HFFc6 (cell line): ENCODE measurements around the gene FBXO7. TPM values are rescaled to one million over a fixed set of nuclear protein-coding genes. Genes with fewer than 3 reads are reported as not detected.

Source experiments
- DNase-seq: peaks from one replicate; pipeline ENCODE4 v3.0.0-alpha.2; 2018
- H3K27ac Mint-ChIP-seq: 2 replicates; pipeline ENCODE4 v1.8.0; 2020; ENCODE audit warnings: mild to moderate bottlenecking, mixed read lengths
- H3K27me3 Mint-ChIP-seq: 2 replicates; pipeline ENCODE4 v1.8.0; 2021; ENCODE audit warnings: mild to moderate bottlenecking, moderate library complexity, mixed read lengths; ENCODE audit not compliant: insufficient read depth
- H3K36me3 Mint-ChIP-seq: 2 replicates; pipeline ENCODE4 v1.8.0; 2021; ENCODE audit warnings: low read depth, mixed read lengths
- H3K4me1 Mint-ChIP-seq: 2 replicates; pipeline ENCODE4 v1.8.0; 2020; ENCODE audit warnings: low read depth, mixed read lengths
- H3K4me3 Mint-ChIP-seq: 2 replicates; pipeline ENCODE4 v1.8.0; 2020; ENCODE audit warnings: mild to moderate bottlenecking, moderate library complexity, mixed read lengths
- H3K9me3 Mint-ChIP-seq: 2 replicates; pipeline ENCODE4 v1.8.0; 2020; ENCODE audit warnings: mild to moderate bottlenecking, mixed read lengths
- CTCF ChIP-seq: fragments of 200-600 bp; sonication (generic); IDR thresholded peaks from 2 replicates; pipeline ENCODE4 v1.5.0; 2021; ENCODE audit warnings: antibody characterized with exemption, mild to moderate bottlenecking
- total RNA-seq, 6 experiments: library from RNA; stranded (reverse); fragmentation: NEBNext Ultra II Directional; extraction: Animal tissue kit (Norgen Biotek cat#: 25700); gene quantifications; 2 replicates in 1 of 6; 3 replicates in 5 of 6; pipeline ENCODE4 v1.2.3, GENCODE V29; 2021

Gene FBXO7
- total RNA-seq, 6 experiments from 2014 or later: 61.6 to 81.7 (median 70.8) TPM

DNA sequence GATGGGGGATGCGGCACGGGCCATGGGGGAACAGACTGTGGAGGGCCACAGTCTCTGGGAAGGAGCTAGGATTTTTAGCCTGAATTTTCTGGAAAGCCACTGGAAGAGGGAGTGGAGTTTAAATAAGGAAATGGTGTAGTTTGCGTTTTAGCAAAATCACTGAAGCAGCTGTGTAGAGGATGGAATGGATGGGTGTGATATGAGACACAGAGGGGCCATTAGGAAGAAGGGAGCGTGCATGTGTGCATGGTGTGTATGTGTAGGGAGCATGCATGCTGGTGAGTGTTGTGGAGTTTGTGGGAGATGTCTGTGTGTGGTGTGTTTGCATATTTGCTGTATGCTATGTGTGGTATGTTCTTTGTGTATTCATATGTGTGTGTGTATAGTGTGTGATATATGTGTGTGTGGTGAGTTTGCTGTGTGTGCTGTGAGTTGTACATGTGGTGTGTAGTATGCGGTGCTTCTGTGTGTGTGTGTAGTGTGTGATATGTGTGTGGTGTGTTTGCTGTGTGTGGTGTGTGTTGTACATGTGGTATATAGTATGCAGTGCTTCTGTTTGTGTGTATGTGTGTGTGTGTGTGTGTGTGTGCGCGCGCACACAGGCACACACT lies 67.6 kb downstream of the FBXO7 start:
- no peaks in the 10 kb centered on the region for H3K9me3 Mint-ChIP-seq

GRCh38 chr22:32542677-32543357 lies 68.2 kb downstream of the FBXO7 start:
- H3K36me3 Mint-ChIP-seq: no peaks in the 10 kb centered on the region
- no peaks in the 10 kb centered on the region for H3K9me3 Mint-ChIP-seq
- peaks cover 40% of the 10 kb centered on the region for H3K4me1 Mint-ChIP-seq
- no peak for TF ChIP-seq CTCF
- H3K27ac Mint-ChIP-seq: no peak overlapping the region
- no peak for DNase-seq
- peaks cover 2% of the 10 kb centered on the region; the same call in 1 of the 2 replicates for H3K27me3 Mint-ChIP-seq
- H3K4me3 Mint-ChIP-seq: no peak overlapping the region

More for the DNA sequence above, 67.6 kb downstream of the FBXO7 start:
- TF ChIP-seq CTCF: no peak
- no peak for DNase-seq
- H3K36me3 Mint-ChIP-seq: no peaks in the 10 kb centered on the region
- no peak overlapping the region for H3K4me3 Mint-ChIP-seq
- no peak overlapping the region for H3K27ac Mint-ChIP-seq
- peaks cover 36% of the 10 kb centered on the region for H3K4me1 Mint-ChIP-seq
- H3K27me3 Mint-ChIP-seq: peaks cover 2% of the 10 kb centered on the region; the same call in 1 of the 2 replicates

DNA sequence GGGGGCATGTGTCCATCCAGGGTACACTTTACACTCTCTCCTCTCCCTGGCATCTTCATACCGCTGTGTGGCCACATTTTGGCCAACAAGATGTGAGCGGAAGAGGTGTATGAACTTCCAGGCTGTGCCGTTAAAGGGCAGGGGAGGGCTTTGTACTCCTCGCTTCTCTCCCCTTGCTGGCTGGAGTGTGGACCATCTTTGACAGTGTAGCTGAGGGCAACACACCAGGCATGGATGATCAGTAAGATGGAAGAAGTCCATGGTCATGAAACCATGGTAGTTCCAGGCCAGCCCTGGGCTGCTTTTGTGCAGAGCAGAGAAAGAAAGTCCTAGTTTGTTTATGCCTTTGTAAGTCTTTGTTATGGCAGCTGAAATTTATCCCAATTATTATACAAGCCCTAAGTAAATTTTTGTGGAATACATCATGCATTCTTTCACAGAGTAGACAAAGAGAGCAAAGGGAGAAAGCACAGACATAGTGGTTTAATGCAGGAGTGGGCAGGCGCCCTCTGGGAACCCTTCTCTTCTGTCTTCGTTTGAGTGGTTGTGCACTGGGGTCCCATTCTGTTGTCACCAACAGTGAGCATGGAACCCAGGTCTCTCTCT lies 70.4 kb downstream of the FBXO7 start:
- Mint-ChIP-seq H3K27ac (peak overlapping the region; percentile 78), H3K4me3 (0 out of 2 replicates have a peak overlapping the region, but pooled peaks have one; percentile 15), H3K36me3 (no peaks in the 10 kb centered on the region), H3K4me1 (peaks cover 33% of the 10 kb centered on the region), H3K9me3 (no peaks in the 10 kb centered on the region), H3K27me3 (peaks cover 3% of the 10 kb centered on the region)
- peak; percentile 62 for DNase-seq
- no peak for TF ChIP-seq CTCF

GRCh38 chr22:32545801-32546200 lies 71.2 kb downstream of the FBXO7 start:
- no peaks in the 10 kb centered on the region for H3K9me3 Mint-ChIP-seq
- no peak for TF ChIP-seq CTCF
- H3K27me3 Mint-ChIP-seq: peaks cover 3% of the 10 kb centered on the region
- DNase-seq: peak; percentile 60
- peak overlapping the region; percentile 78; the same call in 1 of the 2 replicates for H3K27ac Mint-ChIP-seq
- H3K4me3 Mint-ChIP-seq: no peak overlapping the region
- H3K36me3 Mint-ChIP-seq: no peaks in the 10 kb centered on the region
- peaks cover 33% of the 10 kb centered on the region for H3K4me1 Mint-ChIP-seq

- H3K36me3 Mint-ChIP-seq: no peaks in the 10 kb centered on the region
- H3K4me1 Mint-ChIP-seq: peaks cover 33% of the 10 kb centered on the region
- no peak overlapping the region for H3K4me3 Mint-ChIP-seq
- no peak for DNase-seq
- no peak for TF ChIP-seq CTCF
- H3K27me3 Mint-ChIP-seq: peaks cover 3% of the 10 kb centered on the region
- no peaks in the 10 kb centered on the region for H3K9me3 Mint-ChIP-seq
- H3K27ac Mint-ChIP-seq: no peak overlapping the region
These were observed 71.9 kb downstream of the FBXO7 start for GRCh38 chr22:32546496-32546895.
